ENCODE data around the gene PABPN1L. TPM values are rescaled to one million over a fixed set of nuclear protein-coding genes. Genes with fewer than 3 reads are reported as not detected.

The PABPN1L gene
- total RNA-seq, 1 experiment from 2014 or later, result 0.57 TPM

DNA sequence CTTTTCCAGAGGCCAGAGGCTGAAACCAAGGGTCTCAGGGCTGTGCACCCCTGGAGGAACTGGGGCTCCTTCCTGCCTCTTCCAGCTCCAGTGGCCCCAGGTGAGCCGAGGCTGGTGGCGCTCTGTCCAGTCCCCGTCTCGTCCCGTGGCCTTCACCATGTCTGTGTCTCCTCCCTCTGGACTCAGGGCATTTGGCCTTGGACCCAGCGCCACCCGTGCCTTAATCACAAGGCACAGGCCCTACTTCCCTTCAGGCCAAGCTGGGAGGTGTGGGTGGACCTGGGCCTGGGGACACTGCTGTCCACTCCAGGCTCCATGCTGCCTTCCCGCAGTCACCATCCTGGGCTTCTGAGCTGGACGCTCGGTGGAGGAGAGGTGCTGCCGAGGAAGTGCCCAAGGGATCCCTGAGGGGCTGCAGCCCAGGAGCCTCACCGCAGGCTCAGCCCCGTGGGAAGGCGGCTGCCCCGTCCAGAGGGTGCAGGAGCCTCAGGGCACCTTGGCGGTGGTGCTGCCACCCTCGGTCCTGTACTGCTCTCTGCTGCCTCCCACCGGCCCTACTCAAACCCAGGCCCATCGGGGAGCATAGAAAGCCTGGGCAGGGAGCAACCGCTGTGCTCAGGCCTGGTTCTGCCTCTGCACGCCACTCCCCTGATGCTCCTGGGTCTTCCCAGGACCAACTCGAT is 45.2 kb downstream of the PABPN1L start:
- no peak overlapping the region for H3K9ac ChIP-seq (ENCODE audit: low read length)
- H4K20me1 ChIP-seq (ENCODE audit: insufficient read depth), result no peaks in the 10 kb centered on the region
- CTCF ChIA-PET, result no interaction called here
- no peaks in the 10 kb centered on the region for H3K4me1 ChIP-seq (ENCODE audit: control insufficient read depth in 1 of 2, insufficient read depth in 2 of 2, low read length in 2 of 2)
- no peak overlapping the region for H2AFZ ChIP-seq (ENCODE audit: low read depth, low read length, poor library complexity, severe bottlenecking)
- no peaks in the 10 kb centered on the region for H3K9me2 ChIP-seq (ENCODE audit: insufficient read depth)
- ATAC-seq, result peak; percentile 52
- no peak overlapping the region for H3K4me2 ChIP-seq (ENCODE audit: low read length)
- TF ChIP-seq, protein P1, sequence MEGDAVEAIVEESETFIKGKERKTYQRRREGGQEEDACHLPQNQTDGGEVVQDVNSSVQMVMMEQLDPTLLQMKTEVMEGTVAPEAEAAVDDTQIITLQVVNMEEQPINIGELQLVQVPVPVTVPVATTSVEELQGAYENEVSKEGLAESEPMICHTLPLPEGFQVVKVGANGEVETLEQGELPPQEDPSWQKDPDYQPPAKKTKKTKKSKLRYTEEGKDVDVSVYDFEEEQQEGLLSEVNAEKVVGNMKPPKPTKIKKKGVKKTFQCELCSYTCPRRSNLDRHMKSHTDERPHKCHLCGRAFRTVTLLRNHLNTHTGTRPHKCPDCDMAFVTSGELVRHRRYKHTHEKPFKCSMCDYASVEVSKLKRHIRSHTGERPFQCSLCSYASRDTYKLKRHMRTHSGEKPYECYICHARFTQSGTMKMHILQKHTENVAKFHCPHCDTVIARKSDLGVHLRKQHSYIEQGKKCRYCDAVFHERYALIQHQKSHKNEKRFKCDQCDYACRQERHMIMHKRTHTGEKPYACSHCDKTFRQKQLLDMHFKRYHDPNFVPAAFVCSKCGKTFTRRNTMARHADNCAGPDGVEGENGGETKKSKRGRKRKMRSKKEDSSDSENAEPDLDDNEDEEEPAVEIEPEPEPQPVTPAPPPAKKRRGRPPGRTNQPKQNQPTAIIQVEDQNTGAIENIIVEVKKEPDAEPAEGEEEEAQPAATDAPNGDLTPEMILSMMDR (IDR thresholded peaks at IDR 0.05 in 2 of 3, conservative IDR thresholded peaks at IDR 0.05 in 1 of 3; ENCODE audit: borderline replicate concordance in 1 of 3, insufficient read depth in 1 of 3, low read depth in 2 of 3, low read length in 2 of 3), result peak in 2 of 3 experiments; percentile 23 to 24; a peak in 2 of 6 replicates
- TF ChIP-seq ZNF274 (IDR thresholded peaks at IDR 0.05; ENCODE audit: low read depth, low read length), result no peak
- BruUV-seq (replicated peaks), result no TSS peak
- intact Hi-C loops (cut with micrococcal nuclease), result no loop called here
- no peak for DNase-seq (ENCODE audit: low read depth, low spot score)
- no peaks in the 10 kb centered on the region for H3K36me3 ChIP-seq (ENCODE audit: control insufficient read depth in 1 of 2, insufficient read depth in 2 of 2, low read length in 2 of 2)
- H3K27ac ChIP-seq (ENCODE audit: low read depth, low read length), result no peak overlapping the region
- RAD21 ChIA-PET (ENCODE audit: low non-redundant PET in 1 of 2, low total read pairs in 2 of 2, uncharacterized antibody in 2 of 2, unreplicated experiment in 2 of 2), result no interaction called here
- no peaks in the 10 kb centered on the region for H3K79me2 ChIP-seq (ENCODE audit: insufficient read depth, low read length)
- no peaks in the 10 kb centered on the region for H3K9me3 ChIP-seq (ENCODE audit: control insufficient read depth in 1 of 2, insufficient read depth in 1 of 2, low read depth in 1 of 2, low read length in 2 of 2)
- POLR2A ChIA-PET, result no interaction called here
- no peak overlapping the region for H3K4me3 ChIP-seq (replicated peaks in 1 of 2; ENCODE audit: low read depth in 1 of 2, low read length in 2 of 2)
- H3K27me3 ChIP-seq (ENCODE audit: insufficient read depth, low read length), result no peaks in the 10 kb centered on the region

DNA sequence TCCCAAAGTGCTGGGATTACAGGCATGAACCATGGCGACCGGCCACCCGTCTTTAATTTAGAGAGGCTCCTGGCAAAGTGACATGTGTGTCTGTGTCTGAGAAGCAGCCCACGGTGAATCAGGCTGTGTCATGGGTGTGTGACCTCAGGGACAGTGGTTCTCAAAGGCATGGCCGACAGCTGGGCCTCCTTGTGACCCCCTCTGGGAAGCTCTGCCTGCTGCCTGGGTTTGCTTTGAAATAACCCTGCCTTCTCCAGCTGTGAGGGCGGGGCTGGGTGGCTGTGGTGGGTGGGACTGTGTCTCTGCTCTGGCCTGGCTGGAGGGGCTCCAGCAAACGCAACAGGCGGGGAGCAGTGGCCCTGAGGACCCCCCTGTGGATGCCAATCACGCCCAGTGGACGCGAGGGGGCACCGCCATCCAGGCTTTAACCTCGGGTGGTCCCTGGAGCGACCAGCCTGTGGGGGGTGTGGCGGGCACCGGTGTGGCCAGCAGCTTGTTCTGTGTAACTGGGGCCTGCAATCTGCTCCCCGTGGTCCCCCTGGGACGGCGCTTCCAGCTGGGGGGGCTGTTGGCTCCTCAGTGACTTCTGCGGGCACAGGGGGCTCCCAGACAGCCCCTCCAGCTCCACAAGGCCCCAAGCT is 46.0 kb downstream of the PABPN1L start:
- DNase-seq (ENCODE audit: low read depth, low spot score) (no peak), ATAC-seq (no peak)
- H3K36me3 ChIP-seq (ENCODE audit: control insufficient read depth in 1 of 2, insufficient read depth in 2 of 2, low read length in 2 of 2), result no peaks in the 10 kb centered on the region
- no peak overlapping the region for H3K9ac ChIP-seq (ENCODE audit: low read length)
- no peak overlapping the region for H3K4me3 ChIP-seq (replicated peaks in 1 of 2; ENCODE audit: low read depth in 1 of 2, low read length in 2 of 2)
- CTCF ChIA-PET, result no interaction called here
- no peaks in the 10 kb centered on the region for H3K27me3 ChIP-seq (ENCODE audit: insufficient read depth, low read length)
- peaks cover 0 to 7% of the 10 kb centered on the region in 2 experiments; a peak in 1 of 4 replicates for H3K4me1 ChIP-seq (ENCODE audit: control insufficient read depth in 1 of 2, insufficient read depth in 2 of 2, low read length in 2 of 2)
- BruUV-seq (replicated peaks), result no TSS peak
- intact Hi-C loops (cut with micrococcal nuclease), result no loop called here
- no peaks in the 10 kb centered on the region for H4K20me1 ChIP-seq (ENCODE audit: insufficient read depth)
- no peak overlapping the region for H3K4me2 ChIP-seq (ENCODE audit: low read length)
- RAD21 ChIA-PET (ENCODE audit: low non-redundant PET in 1 of 2, low total read pairs in 2 of 2, uncharacterized antibody in 2 of 2, unreplicated experiment in 2 of 2), result no interaction called here
- no peak overlapping the region for H3K27ac ChIP-seq (ENCODE audit: low read depth, low read length)
- TF ChIP-seq ELF1 (IDR thresholded peaks at IDR 0.05; ENCODE audit: borderline replicate concordance, low read depth), result no peak
- TF ChIP-seq, protein P2, sequence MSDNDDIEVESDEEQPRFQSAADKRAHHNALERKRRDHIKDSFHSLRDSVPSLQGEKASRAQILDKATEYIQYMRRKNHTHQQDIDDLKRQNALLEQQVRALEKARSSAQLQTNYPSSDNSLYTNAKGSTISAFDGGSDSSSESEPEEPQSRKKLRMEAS (IDR thresholded peaks at IDR 0.05), result no peak
- TF ChIP-seq POLR2A (IDR thresholded peaks at IDR 0.05; ENCODE audit: borderline replicate concordance, extremely low read depth, insufficient read depth, insufficient read length), result no peak
- TF ChIP-seq SIN3A (IDR thresholded peaks at IDR 0.05; ENCODE audit: low read depth), result no peak
- TF ChIP-seq SP1 (IDR thresholded peaks at IDR 0.05; ENCODE audit: low read depth), result no peak
- no peak for TF ChIP-seq ZFX (IDR thresholded peaks at IDR 0.05)
- TF ChIP-seq, protein P1 (IDR thresholded peaks at IDR 0.05 in 2 of 3, conservative IDR thresholded peaks at IDR 0.05 in 1 of 3; ENCODE audit: borderline replicate concordance in 1 of 3, insufficient read depth in 1 of 3, low read depth in 2 of 3, low read length in 2 of 3), result no peak
- no peak for TF ChIP-seq JUND (IDR thresholded peaks at IDR 0.05)
- POLR2A ChIA-PET, result no interaction called here
- no peaks in the 10 kb centered on the region for H3K9me3 ChIP-seq (ENCODE audit: control insufficient read depth in 1 of 2, insufficient read depth in 1 of 2, low read depth in 1 of 2, low read length in 2 of 2)
- no peaks in the 10 kb centered on the region for H3K79me2 ChIP-seq (ENCODE audit: insufficient read depth, low read length)
- no peak overlapping the region for H2AFZ ChIP-seq (ENCODE audit: low read depth, low read length, poor library complexity, severe bottlenecking)
- no peaks in the 10 kb centered on the region for H3K9me2 ChIP-seq (ENCODE audit: insufficient read depth)

Measured in HCT116 (cell line).